ENCODE data around the gene CD300LD. TPM values are rescaled to one million over a fixed set of nuclear protein-coding genes. Genes with fewer than 3 reads are reported as not detected.

CD300LD gene
- polyA plus RNA-seq, 3 donors, result 0.33 to 0.50 (median 0.41) TPM

DNA sequence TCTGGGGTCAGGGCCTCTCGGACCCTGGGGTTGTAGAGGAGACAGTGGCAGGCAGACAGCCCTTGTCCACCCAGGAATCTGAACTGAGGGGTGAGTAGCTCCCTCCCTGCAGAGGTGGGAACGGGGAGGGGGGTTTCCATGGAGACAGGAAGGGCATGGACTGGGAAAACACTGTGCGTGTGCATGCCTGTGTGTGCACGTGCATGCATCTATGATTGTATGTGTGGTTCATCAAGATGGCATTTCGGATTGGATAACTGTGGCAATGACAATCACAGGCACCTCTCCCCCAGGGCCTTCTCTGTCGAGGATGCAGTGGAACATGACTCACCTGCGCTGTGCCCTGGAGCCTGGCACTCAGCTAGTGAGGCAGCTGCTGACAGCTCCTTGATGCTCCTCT lies 40.0 kb downstream of the CD300LD start:
- H3K4me3 Mint-ChIP-seq, result peak overlapping the region in 1 of 2 donors; percentile 39
- Histone ChIP-seq H3K9ac (ENCODE audit: insufficient read depth, low read length, poor library complexity, severe bottlenecking) (no peak overlapping the region), H4K20me1 (ENCODE audit: insufficient read depth, low read length) (no peaks in the 10 kb centered on the region), H3K4me3 (replicated peaks in 1 of 3; ENCODE audit: low read depth in 2 of 3, low read length in 3 of 3) (no peak overlapping the region), H3K27ac (ENCODE audit: low read depth in 1 of 2, low read length in 2 of 2) (no peak overlapping the region), H3K4me1 (ENCODE audit: control insufficient read depth in 1 of 2, insufficient read depth in 2 of 2, low read length in 2 of 2) (peaks cover 51 to 62% of the 10 kb centered on the region in 2 donors), H3K4me2 (replicated peaks; ENCODE audit: extremely low read depth, low read length, poor library complexity, severe bottlenecking) (no peak overlapping the region), H3K27me3 (ENCODE audit: control insufficient read depth in 2 of 2, insufficient read depth in 2 of 2, low read length in 2 of 2) (no peaks in the 10 kb centered on the region), H3K9me3 (replicated peaks in 1 of 2; ENCODE audit: control insufficient read depth in 1 of 2, insufficient read depth in 1 of 2, low read length in 2 of 2) (no peaks in the 10 kb centered on the region), H3K36me3 (replicated peaks in 1 of 2; ENCODE audit: control insufficient read depth in 1 of 2, insufficient read depth in 2 of 2, low read length in 2 of 2) (no peaks in the 10 kb centered on the region), H2AFZ (ENCODE audit: insufficient read depth, low read depth, low read length, poor library complexity, severe bottlenecking) (no peak overlapping the region), H3K79me2 (ENCODE audit: insufficient read depth, low read length) (no peaks in the 10 kb centered on the region)
- H3K27me3 Mint-ChIP-seq (ENCODE audit: low read depth in 3 of 3), result peaks cover 0 to 1% (median 0%) of the 10 kb centered on the region in 3 donors
- H3K36me3 Mint-ChIP-seq, result peaks cover 5 to 18% of the 10 kb centered on the region in 2 donors
- no peak for DNase-seq
- peaks cover 0 to 3% (median 0%) of the 10 kb centered on the region in 7 donors for H3K9me3 Mint-ChIP-seq
- WGBS (ENCODE audit: insufficient coverage), result 93% methylated on average over 5 of the region's 7 CpGs
- peaks cover 46% of the 10 kb centered on the region for H3K4me1 Mint-ChIP-seq
- intact Hi-C loops (cut with micrococcal nuclease), result no loop called here
- H3K27ac Mint-ChIP-seq, result peak overlapping the region in 1 of 7 donors; percentile 36
- TF ChIP-seq, protein P1, sequence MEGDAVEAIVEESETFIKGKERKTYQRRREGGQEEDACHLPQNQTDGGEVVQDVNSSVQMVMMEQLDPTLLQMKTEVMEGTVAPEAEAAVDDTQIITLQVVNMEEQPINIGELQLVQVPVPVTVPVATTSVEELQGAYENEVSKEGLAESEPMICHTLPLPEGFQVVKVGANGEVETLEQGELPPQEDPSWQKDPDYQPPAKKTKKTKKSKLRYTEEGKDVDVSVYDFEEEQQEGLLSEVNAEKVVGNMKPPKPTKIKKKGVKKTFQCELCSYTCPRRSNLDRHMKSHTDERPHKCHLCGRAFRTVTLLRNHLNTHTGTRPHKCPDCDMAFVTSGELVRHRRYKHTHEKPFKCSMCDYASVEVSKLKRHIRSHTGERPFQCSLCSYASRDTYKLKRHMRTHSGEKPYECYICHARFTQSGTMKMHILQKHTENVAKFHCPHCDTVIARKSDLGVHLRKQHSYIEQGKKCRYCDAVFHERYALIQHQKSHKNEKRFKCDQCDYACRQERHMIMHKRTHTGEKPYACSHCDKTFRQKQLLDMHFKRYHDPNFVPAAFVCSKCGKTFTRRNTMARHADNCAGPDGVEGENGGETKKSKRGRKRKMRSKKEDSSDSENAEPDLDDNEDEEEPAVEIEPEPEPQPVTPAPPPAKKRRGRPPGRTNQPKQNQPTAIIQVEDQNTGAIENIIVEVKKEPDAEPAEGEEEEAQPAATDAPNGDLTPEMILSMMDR (IDR thresholded peaks at IDR 0.05), result no peak

GRCh38 chr17:74550602-74551001 lies 41.5 kb downstream of the CD300LD start:
- Histone ChIP-seq H3K9me3 (replicated peaks in 1 of 2; ENCODE audit: control insufficient read depth in 1 of 2, insufficient read depth in 1 of 2, low read length in 2 of 2) (no peaks in the 10 kb centered on the region), H3K27me3 (ENCODE audit: control insufficient read depth in 2 of 2, insufficient read depth in 2 of 2, low read length in 2 of 2) (no peaks in the 10 kb centered on the region), H3K36me3 (replicated peaks in 1 of 2; ENCODE audit: control insufficient read depth in 1 of 2, insufficient read depth in 2 of 2, low read length in 2 of 2) (no peaks in the 10 kb centered on the region), H3K9ac (ENCODE audit: insufficient read depth, low read length, poor library complexity, severe bottlenecking) (no peak overlapping the region), H2AFZ (ENCODE audit: insufficient read depth, low read depth, low read length, poor library complexity, severe bottlenecking) (no peak overlapping the region), H4K20me1 (ENCODE audit: insufficient read depth, low read length) (no peaks in the 10 kb centered on the region), H3K4me2 (replicated peaks; ENCODE audit: extremely low read depth, low read length, poor library complexity, severe bottlenecking) (no peak overlapping the region), H3K79me2 (ENCODE audit: insufficient read depth, low read length) (peaks cover 2% of the 10 kb centered on the region), H3K27ac (ENCODE audit: low read depth in 1 of 2, low read length in 2 of 2) (no peak overlapping the region), H3K4me3 (replicated peaks in 1 of 3; ENCODE audit: low read depth in 2 of 3, low read length in 3 of 3) (no peak overlapping the region), H3K4me1 (ENCODE audit: control insufficient read depth in 1 of 2, insufficient read depth in 2 of 2, low read length in 2 of 2) (peaks cover 59 to 67% of the 10 kb centered on the region in 2 donors)
- TF ChIP-seq, protein P1 (IDR thresholded peaks at IDR 0.05), result no peak
- 96% methylated on average over 11 of the region's 15 CpGs for WGBS (ENCODE audit: insufficient coverage)
- Mint-ChIP-seq H3K4me3 (no peak overlapping the region), H3K9me3 (peaks cover 0 to 2% (median 0%) of the 10 kb centered on the region in 7 donors), H3K27me3 (ENCODE audit: low read depth in 3 of 3) (no peaks in the 10 kb centered on the region), H3K27ac (peak overlapping the region in 1 of 7 donors; percentile 83), H3K36me3 (peaks cover 5 to 11% of the 10 kb centered on the region in 2 donors), H3K4me1 (peaks cover 56% of the 10 kb centered on the region)
- no peak for DNase-seq
- intact Hi-C loops (cut with micrococcal nuclease), result no loop called here
